ENCODE data around the gene XPNPEP2.

GRCh38 chrX:129754056-129755024, 15.6 kb downstream of the XPNPEP2 start:
- no peak for TF ChIP-seq EZH2 (IDR thresholded peaks at IDR 0.05)
- TF ChIP-seq FOXP2 (optimal IDR thresholded peaks at IDR 0.05; ENCODE audit: control extremely low read depth, extremely low read length, insufficient read depth): no peak
